Measurements from ENCODE around the gene PRKG1.

GRCh38 chr10:51119441-51119840, 45.2 kb downstream of the PRKG1 start:
- no peak for TF ChIP-seq EZH2 (IDR thresholded peaks at IDR 0.05; ENCODE audit: low read length)
- TF ChIP-seq CTCF (optimal IDR thresholded peaks at IDR 0.05 in 1 of 3, IDR thresholded peaks at IDR 0.05 in 1 of 3, conservative IDR thresholded peaks at IDR 0.05 in 1 of 3; ENCODE audit: extremely low read depth in 1 of 3, insufficient read depth in 2 of 3, low read length in 3 of 3), result no peak

Measured in keratinocyte (primary cell).